Brain microvascular endothelial cell (primary cell): ENCODE measurements around the gene CCR7.

Experiments used
- DNase-seq: peaks from one replicate; pipeline ENCODE4 v3.0.0-alpha.2; 2020
- H3K27ac ChIP-seq: fragments of 250-450 bp; sonication (Bioruptor Pico); 2 replicates; pipeline ENCODE4 v1.5.1; 2020; ENCODE audit warnings: mild to moderate bottlenecking, moderate library complexity
- H3K27me3 ChIP-seq: fragments of 250-450 bp; sonication (Bioruptor Pico); replicated peaks from 2 replicates; pipeline ENCODE4 v1.5.1; 2020; ENCODE audit warnings: mild to moderate bottlenecking
- H3K36me3 ChIP-seq: fragments of 250-450 bp; sonication (Bioruptor Pico); replicated peaks from 2 replicates; pipeline ENCODE4 v1.5.1; 2020; ENCODE audit warnings: mild to moderate bottlenecking
- H3K4me3 ChIP-seq: 2 replicates; pipeline ENCODE4 v1.5.1; 2011; ENCODE audit warnings: low read depth, mild to moderate bottlenecking, control low read depth, low read length, moderate library complexity
- CTCF ChIP-seq: IDR thresholded peaks from 2 replicates; pipeline ENCODE4 v1.5.1; 2011; ENCODE audit warnings: low read depth, mild to moderate bottlenecking, moderate library complexity, low read length, control low read depth, inconsistent platforms; ENCODE audit errors: missing control alignments
- in situ Hi-C: cut with HindIII; loops from 2 replicates; pipeline ENCODE4 v1.10.0; 2017; ENCODE audit warnings: low sequenced_read_pairs, low pct_ligation_motif_present

The CCR7 gene

GRCh38 chr17:40598301-40598618 lies 33.0 kb upstream of the CCR7 start:
- DNase-seq = no peak
- no peak overlapping the region for H3K4me3 ChIP-seq

GRCh38 chr17:40597556-40598300 lies 32.5 kb upstream of the CCR7 start:
- in situ Hi-C loops = no loop called here
- Histone ChIP-seq H3K36me3 (no peaks in the 10 kb centered on the region), H3K27me3 (no peaks in the 10 kb centered on the region), H3K27ac (no peak overlapping the region), H3K4me3 (no peak overlapping the region)
- TF ChIP-seq CTCF = no peak
- DNase-seq = no peak

More at GRCh38 chr17:40598301-40598618, 33.0 kb upstream of the CCR7 start:
- Histone ChIP-seq H3K36me3 (no peaks in the 10 kb centered on the region), H3K27me3 (no peaks in the 10 kb centered on the region), H3K27ac (no peak overlapping the region)
- in situ Hi-C loops = no loop called here
- TF ChIP-seq CTCF = no peak

GRCh38 chr17:40597156-40597555 lies 31.9 kb upstream of the CCR7 start:
- TF ChIP-seq CTCF = no peak
- Histone ChIP-seq H3K36me3 (no peaks in the 10 kb centered on the region), H3K4me3 (no peak overlapping the region), H3K27ac (no peak overlapping the region), H3K27me3 (no peaks in the 10 kb centered on the region)
- DNase-seq = no peak
- in situ Hi-C loops = no loop called here

GRCh38 chr17:40596261-40596919 lies 31.1 kb upstream of the CCR7 start:
- TF ChIP-seq CTCF = no peak
- H3K36me3 ChIP-seq = no peaks in the 10 kb centered on the region
- H3K27me3 ChIP-seq = no peaks in the 10 kb centered on the region
- in situ Hi-C loops = no loop called here
- H3K27ac ChIP-seq = no peak overlapping the region
- DNase-seq = no peak
- H3K4me3 ChIP-seq = no peak overlapping the region

- no peak for TF ChIP-seq CTCF
- DNase-seq = no peak
- H3K36me3 ChIP-seq = no peaks in the 10 kb centered on the region
- in situ Hi-C loops = no loop called here
- H3K27me3 ChIP-seq = peaks cover 3% of the 10 kb centered on the region
- H3K4me3 ChIP-seq = no peak overlapping the region
- H3K27ac ChIP-seq = no peak overlapping the region
Observed at GRCh38 chr17:40590742-40591141, 25.5 kb upstream of the CCR7 start.
